ENCODE measurements around the gene FGF11. TPM values are rescaled to one million over a fixed set of nuclear protein-coding genes. Genes with fewer than 3 reads are reported as not detected.

FGF11 gene
- polyA plus RNA-seq, 1 of the 3 experiments (the other 2 are of a cell fraction): 1.9 TPM

DNA sequence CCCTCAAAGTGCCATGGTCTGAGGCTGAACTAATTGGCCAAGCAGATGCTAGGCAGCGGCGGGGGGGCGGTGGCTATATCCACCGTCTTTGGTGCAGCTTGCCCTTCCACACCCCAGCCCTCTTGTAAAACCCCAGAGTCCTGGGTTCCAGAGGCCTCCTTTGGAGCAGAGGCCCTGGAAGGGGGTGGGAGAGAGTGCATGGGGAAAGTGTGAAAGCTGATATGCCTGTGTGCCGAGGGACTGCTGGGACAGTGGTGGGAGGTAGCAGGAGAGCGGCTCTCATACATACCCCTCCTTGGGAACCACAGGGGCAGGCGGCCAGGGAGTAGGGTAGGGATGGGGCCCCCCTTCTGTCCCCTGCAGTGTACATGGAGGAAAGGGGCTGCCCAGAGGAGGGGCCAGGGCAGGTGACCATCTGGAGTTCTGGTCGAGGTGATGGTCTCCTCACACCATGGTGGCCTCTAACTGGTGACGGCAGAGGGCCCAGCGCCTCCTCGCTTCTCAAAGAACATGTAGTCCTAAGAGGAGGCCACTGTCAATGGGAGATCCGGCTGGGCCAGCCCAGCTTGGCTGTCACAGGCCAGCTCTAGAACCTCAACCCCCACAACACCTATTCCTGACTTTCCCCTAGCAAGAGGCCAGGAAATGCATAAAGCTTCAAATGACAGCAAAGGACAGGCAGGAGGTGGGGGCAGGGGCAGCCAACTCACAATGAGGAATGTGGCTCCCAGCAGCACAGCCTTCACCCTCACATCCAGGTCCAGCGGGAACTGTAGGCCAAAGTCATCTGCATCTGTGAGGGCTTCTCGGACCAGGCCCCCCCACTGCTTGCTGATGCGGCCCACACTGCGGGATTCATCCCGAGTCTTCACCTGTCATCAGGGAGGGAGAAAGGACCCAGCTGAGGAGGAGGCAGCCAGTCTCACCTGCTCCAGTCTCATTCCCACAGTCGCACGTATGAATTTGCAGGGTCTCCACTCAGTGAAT, 49.1 kb upstream of the FGF11 start:
- WGBS (ENCODE audit: low lambda C conversion rate): 92% methylated on average over 11 of the region's 19 CpGs
- Histone ChIP-seq H3K36me3 (replicated peaks in 1 of 2; ENCODE audit: control insufficient read depth in 1 of 2, insufficient read depth in 2 of 2, low read length in 1 of 2) (peaks cover 18 to 34% of the 10 kb centered on the region in 2 experiments), H3K4me2 (no peak overlapping the region), H3K79me2 (ENCODE audit: insufficient read depth) (peaks cover 21% of the 10 kb centered on the region; the same call in 1 of the 2 replicates), H3K27me3 (ENCODE audit: insufficient read depth) (no peaks in the 10 kb centered on the region), H3K9ac (no peak overlapping the region), H3F3A (replicated peaks; ENCODE audit: insufficient read depth) (peaks cover 11% of the 10 kb centered on the region), H4K20me1 (ENCODE audit: insufficient read depth) (no peaks in the 10 kb centered on the region), H3K9me3 (no peaks in the 10 kb centered on the region), H3K4me3 (ENCODE audit: low read depth in 2 of 2, low read length in 1 of 2) (no peak overlapping the region), H3K4me1 (ENCODE audit: control insufficient read depth in 1 of 2, insufficient read depth in 2 of 2, low read depth in 1 of 2, low read length in 1 of 2) (peaks cover 0 to 8% of the 10 kb centered on the region in 2 experiments; a peak in 1 of 4 replicates), H3K27ac (ENCODE audit: low read depth in 2 of 2, low read length in 1 of 2) (no peak overlapping the region), H2AFZ (ENCODE audit: low read depth) (no peak overlapping the region), H3K9me2 (no peaks in the 10 kb centered on the region)
- TF ChIP-seq SIN3A (IDR thresholded peaks at IDR 0.05; ENCODE audit: borderline replicate concordance, low read depth, low read length) (no peak), GATA2 (CRISPR knock-in tag; IDR thresholded peaks at IDR 0.05) (no peak), NFIC (IDR thresholded peaks at IDR 0.05; ENCODE audit: borderline replicate concordance) (no peak), EP300 (IDR thresholded peaks at IDR 0.05; ENCODE audit: borderline replicate concordance in 1 of 2, low read depth in 1 of 2, low read length in 1 of 2) (no peak), TCF12 (IDR thresholded peaks at IDR 0.05) (no peak), POLR2AphosphoS5 (IDR thresholded peaks at IDR 0.05; ENCODE audit: low read depth, low read length) (no peak), REST (IDR thresholded peaks at IDR 0.05; ENCODE audit: low read depth, low read length) (no peak), FOSL2 (IDR thresholded peaks at IDR 0.05; ENCODE audit: borderline replicate concordance, low read depth) (no peak), MEF2A (IDR thresholded peaks at IDR 0.05; ENCODE audit: borderline replicate concordance, low read depth) (no peak), TEAD4 (IDR thresholded peaks at IDR 0.05; ENCODE audit: borderline replicate concordance, insufficient read depth) (no peak), YY1 (IDR thresholded peaks at IDR 0.05; ENCODE audit: low read depth) (no peak), RCOR1 (IDR thresholded peaks at IDR 0.05; ENCODE audit: low read length) (no peak), MAX (IDR thresholded peaks at IDR 0.05; ENCODE audit: low read depth) (no peak), EZH2phosphoT487 (IDR thresholded peaks at IDR 0.05; ENCODE audit: borderline replicate concordance, low read depth) (no peak)
- TF ChIP-seq, protein P1, sequence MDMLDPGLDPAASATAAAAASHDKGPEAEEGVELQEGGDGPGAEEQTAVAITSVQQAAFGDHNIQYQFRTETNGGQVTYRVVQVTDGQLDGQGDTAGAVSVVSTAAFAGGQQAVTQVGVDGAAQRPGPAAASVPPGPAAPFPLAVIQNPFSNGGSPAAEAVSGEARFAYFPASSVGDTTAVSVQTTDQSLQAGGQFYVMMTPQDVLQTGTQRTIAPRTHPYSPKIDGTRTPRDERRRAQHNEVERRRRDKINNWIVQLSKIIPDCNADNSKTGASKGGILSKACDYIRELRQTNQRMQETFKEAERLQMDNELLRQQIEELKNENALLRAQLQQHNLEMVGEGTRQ (IDR thresholded peaks at IDR 0.05; ENCODE audit: borderline replicate concordance, low read depth, low read length): no peak
- TF ChIP-seq, protein P2, sequence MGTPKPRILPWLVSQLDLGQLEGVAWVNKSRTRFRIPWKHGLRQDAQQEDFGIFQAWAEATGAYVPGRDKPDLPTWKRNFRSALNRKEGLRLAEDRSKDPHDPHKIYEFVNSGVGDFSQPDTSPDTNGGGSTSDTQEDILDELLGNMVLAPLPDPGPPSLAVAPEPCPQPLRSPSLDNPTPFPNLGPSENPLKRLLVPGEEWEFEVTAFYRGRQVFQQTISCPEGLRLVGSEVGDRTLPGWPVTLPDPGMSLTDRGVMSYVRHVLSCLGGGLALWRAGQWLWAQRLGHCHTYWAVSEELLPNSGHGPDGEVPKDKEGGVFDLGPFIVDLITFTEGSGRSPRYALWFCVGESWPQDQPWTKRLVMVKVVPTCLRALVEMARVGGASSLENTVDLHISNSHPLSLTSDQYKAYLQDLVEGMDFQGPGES (IDR thresholded peaks at IDR 0.05; ENCODE audit: low read depth, low read length): no peak
- DNase-seq: no peak
- POLR2A ChIA-PET: no interaction called here
- CTCF ChIA-PET: interaction anchor here (1.2 to 2.5 kb wide), 8 partner anchors 10 to 124 kb away, joined by 3 to 13 read pairs (median 4); partner anchors contain the start of genes TMEM95 and TNK1

Measured in SK-N-SH (cell line).